Eye (tissue), 1 donor: ENCODE data around the gene OGFOD3.
"Not testable (repeated sequence)": the region's sequence is repeated elsewhere in the genome, so short reads cannot be mapped to it uniquely, and the experiment has no call there.

Experiments
- DNase-seq: peaks from one replicate; pipeline ENCODE4 v3.0.0-alpha.2; 2015

Gene OGFOD3

GRCh38 chr17:82349287-82349701, 69.1 kb downstream of the OGFOD3 start:
- DNase-seq: no peak

DNA sequence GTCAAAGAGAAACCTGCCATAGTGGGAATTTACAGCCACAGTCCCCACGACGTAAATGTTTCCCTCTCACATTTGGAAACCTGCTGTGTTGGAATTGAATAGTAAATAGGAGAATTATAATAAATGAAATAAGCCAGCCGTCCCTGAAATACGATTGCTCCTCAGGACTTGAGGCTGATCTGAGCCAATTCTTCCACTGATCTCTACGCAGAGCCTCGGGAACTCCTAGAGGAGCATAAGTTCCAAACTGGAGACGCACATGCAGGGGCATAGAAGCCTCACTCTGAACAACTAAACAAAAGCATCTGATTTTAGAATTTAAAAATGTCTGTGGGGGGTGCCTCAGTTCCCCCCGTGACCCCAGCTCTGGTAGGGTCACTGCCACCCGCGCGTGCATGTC, 69.5 kb downstream of the OGFOD3 start:
- DNase-seq: no peak

- no peak for DNase-seq
Measured at GRCh38 chr17:82348434-82348833, 70.0 kb downstream of the OGFOD3 start.

- DNase-seq: not testable (repeated sequence)
Measured at GRCh38 chr17:82347994-82348393, 70.4 kb downstream of the OGFOD3 start.

DNA sequence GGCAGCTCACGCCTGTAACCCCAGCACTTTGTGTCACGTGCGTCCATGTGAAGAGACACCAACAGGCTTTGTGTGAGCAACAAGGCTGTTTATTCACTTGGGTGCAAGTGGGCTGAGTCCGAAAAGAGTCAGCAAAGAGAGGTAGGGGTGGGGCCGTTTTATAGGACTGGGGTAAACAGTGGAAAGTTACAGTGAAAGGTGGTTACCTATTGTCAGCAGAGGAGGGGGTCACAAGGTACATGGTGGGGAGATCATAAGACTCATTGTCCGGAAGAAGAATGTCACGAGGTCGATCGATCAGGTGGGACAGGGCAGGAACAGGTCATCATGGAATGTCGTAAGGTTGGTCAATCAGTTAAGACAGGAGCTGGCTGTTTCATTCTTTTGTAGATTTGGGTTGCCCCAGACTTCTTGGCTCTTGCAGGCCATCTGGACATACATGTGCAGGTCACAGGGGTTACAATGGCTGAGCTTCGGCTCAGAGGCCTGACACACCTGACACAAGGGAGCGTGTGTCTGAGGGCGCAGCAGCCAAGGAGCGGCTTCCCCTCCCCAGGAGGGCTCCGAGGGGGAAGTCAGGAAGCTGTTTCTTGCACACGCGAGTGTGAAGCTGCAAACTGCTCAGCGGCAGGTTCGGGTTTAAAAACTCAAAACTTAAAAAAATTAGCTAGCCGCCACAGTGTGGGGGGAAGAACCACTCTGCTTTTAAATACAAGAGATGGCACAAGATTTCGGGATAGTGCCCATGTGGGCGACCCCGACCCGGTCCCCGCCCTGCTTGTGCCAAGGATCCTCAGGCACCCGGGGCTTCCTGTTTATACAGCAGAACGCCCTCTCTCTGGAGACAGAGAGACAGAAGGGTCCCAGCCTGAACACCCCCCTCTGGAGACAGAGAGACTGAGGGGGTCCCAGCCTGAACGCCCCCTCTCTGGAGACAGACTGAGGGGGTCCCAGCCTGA, 71.8 kb downstream of the OGFOD3 start:
- DNase-seq: no peak

DNA sequence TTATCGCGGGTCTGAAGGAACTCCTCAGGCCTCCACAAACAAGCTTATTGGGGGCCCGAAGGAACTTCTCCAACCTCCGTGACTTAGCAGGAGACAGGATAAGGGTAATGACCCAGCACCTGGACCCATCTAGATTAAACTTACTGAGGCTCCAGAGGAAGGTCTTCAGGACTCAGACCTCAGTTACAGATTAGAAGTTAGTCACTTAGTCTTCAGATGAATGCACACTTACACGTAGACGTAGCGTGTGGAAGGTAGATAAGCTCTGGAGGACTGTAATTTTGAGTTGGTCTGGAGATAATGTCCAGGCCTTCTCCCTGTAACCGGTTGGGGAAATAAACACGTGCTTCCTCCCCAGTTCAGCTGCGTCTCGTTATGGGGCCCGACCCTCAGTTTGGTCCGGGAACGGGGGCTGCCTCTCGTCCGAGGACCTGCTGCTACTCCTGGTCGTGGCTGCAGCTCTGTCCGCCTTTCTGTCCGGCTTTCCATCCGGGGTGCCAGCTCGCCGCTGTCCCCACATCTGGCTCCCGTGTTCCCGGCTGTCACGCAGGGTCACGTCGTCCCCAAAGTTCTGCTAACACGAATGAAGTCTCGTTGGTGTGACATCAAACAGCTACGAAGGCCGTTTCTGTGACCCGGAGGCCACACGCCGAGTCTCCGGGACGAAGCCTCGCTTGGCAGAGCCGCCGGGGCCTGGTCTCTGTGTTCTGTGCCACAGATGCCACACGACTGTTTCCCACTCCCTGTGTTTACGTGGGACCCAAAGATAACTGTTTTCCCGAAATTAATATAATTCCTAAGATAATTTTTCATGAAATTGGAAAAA, 73.0 kb downstream of the OGFOD3 start:
- DNase-seq: no peak

DNA sequence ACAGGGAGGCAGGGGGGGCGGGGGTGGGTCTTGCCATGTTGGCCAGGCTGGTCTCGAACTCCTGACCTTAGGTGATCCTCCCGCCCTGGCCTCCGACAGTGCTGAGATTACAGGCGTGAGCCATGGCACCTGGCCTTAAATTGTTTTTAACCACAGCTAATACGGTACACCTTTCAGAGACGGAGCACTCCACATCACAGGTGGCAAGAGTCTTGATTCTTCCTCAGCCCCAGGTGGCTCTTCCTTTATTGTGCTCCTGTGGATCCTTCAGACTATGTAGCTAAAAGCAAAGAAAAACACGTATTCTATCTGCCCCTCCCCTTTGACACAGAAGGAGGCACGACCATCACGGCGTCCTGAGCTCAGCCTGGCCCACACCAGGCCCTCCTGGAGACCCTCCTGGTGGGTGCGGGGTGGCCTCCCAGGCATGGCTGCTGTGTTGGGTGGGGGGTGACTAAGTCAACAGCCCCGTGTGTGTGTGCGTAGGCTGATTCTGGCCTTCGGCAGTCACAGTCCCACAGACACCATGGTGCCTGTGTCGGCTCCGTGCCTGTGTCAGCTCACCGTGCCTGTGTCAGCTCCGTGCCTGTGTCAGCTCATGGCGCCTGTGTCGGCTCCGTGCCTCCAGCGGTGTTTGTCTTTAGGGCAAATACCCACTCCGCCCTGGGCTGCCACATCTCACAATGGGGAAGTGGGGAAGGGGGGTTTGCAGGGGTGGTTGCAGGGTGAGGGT, 74.0 kb downstream of the OGFOD3 start:
- DNase-seq: no peak

DNA sequence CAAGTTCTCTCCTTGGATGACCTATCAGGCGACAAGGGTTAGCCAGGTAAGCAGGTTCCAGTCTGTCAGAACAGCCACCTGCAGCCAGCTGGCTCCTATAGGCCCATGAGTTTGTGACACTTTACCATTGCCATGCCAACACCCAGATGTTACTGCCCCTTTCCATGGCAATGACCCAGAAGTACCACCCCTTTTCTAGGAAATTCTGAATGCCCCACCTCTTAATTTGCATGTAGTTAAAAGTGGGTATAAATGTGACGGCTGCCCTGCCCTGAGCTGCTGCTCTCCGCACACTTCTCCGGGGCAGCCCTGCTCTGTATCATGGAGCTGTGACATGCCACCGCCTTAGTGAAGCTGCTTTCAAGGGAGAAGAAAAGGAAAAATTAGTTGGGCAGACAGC, 74.8 kb downstream of the OGFOD3 start:
- no peak for DNase-seq

DNA sequence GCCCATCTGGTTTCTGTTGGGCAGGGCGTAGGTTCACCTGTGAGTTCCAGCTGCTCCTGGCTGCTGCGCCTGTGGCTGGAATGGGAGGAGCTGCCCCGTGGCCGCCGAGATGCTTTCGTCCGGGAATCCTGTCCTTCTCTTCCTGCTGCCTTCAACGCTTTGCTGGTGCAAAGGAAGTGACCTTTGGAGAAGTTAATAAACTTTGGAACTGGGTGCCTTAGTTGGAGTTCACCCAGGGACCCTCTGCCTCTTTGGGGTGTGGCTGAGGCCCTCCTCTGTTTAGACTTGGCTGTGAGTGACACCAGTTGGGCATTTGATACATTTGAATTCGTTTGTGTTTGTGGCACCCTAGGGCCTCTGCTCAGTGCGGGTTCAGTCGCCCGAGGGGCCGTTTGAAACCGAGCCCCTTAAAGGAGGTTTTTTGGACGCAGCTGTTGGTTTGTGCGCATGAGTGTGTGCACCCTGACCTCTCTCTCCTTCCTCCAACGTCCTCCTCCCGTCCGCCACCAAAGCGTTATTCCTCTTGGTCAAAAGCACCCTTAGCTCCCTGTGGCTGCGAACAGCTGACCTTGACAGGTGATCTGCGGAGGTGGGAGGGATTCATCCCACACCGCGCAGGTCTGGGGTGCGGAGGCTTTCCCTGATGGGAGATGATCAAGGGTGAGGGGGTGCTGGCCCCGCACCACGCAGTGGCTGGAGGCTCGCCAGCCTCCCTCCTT, 75.9 kb downstream of the OGFOD3 start:
- no peak for DNase-seq

DNA sequence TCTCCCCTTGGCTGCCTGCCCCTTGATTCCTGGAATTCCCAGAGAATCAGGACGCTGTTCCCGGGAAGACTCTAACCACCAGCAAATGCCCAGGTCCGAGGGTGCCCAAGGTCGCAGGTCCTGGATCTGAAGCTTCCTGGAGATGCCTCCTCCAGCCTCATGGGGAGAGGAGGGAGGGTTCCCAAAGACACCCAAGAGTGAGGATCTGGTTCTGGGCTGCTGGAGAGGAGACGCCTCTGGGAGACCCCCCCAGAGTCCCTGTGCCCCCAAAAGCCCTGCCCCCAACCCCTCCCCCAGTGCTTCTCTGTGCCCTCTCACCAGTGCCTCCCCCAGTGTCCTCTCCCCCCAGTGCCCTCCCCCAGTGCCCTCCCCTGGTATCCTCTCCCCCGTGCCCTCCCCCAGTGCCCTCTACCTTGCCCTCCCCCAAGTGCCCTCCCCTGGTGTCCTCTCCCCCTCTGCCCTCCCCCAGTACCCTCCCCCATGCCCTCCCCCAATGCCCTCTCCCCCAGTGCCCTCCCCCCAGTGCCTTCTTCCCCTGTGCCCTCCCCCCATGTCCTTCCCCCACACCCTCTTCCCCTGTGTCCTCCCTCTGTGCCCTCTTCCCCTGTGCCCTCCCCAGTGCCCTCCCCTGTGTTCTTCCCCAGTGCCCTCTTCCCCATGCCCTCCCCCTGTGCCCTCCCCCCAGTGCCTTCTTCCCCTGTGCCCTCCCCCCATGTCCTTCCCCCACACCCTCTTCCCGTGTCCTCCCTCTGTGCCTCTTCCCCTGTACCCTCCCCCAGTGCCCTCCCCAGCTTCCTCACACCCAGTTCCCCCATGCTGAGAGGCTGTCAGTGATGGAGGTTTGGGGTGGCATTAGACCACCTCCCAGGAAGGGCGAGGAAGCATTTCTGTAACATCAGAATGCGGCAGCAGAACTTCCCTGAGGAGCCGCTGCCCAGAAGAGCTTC, 78.5 kb downstream of the OGFOD3 start:
- DNase-seq: no peak
